HG03342 (cell line): ENCODE results near the gene PDK1.
"Not testable (repeated sequence)": the region's sequence is repeated elsewhere in the genome, so short reads cannot be mapped to it uniquely, and the experiment has no call there.

Experiments used
- ATAC-seq: cut with Tn5 transposase; IDR thresholded peaks from one replicate; pipeline ENCODE4 v1.9.1; 2021; ENCODE audit warnings: mild to moderate bottlenecking, moderate library complexity; ENCODE audit not compliant: unreplicated experiment

Gene PDK1

GRCh38 chr2:172592190-172592589 is 36.3 kb downstream of the PDK1 start:
- ATAC-seq, result not testable (repeated sequence)

GRCh38 chr2:172596776-172597175 is 40.9 kb downstream of the PDK1 start:
- peak; percentile 56 for ATAC-seq

GRCh38 chr2:172597176-172597842 is 41.4 kb downstream of the PDK1 start:
- no peak for ATAC-seq

GRCh38 chr2:172599947-172600346 is 44.1 kb downstream of the PDK1 start:
- ATAC-seq, result no peak

- no peak for ATAC-seq
These were observed 44.7 kb downstream of the PDK1 start for GRCh38 chr2:172600557-172601008.

GRCh38 chr2:172606285-172606684 is 50.4 kb downstream of the PDK1 start:
- no peak for ATAC-seq

GRCh38 chr2:172607379-172607928 is 51.6 kb downstream of the PDK1 start:
- ATAC-seq, result no peak

GRCh38 chr2:172609488-172609887 is 53.6 kb downstream of the PDK1 start:
- ATAC-seq, result no peak

- no peak for ATAC-seq
These were observed 56.2 kb downstream of the PDK1 start for GRCh38 chr2:172612051-172612450.

- ATAC-seq, result no peak
These were observed 57.1 kb downstream of the PDK1 start for GRCh38 chr2:172613040-172613439.

GRCh38 chr2:172613615-172614231 is 57.8 kb downstream of the PDK1 start:
- ATAC-seq, result no peak

- no peak for ATAC-seq
These were observed 59.0 kb downstream of the PDK1 start for GRCh38 chr2:172614932-172615331.

- no peak for ATAC-seq
These were observed 59.9 kb downstream of the PDK1 start for GRCh38 chr2:172615727-172616261.

GRCh38 chr2:172617115-172617514 is 61.2 kb downstream of the PDK1 start:
- ATAC-seq, result no peak

GRCh38 chr2:172623249-172623965 is 67.5 kb downstream of the PDK1 start:
- no peak for ATAC-seq

GRCh38 chr2:172624996-172625395 is 69.1 kb downstream of the PDK1 start:
- ATAC-seq, result no peak

GRCh38 chr2:172627181-172627580 is 71.3 kb downstream of the PDK1 start:
- no peak for ATAC-seq

GRCh38 chr2:172628085-172628484 is 72.2 kb downstream of the PDK1 start:
- ATAC-seq, result no peak

GRCh38 chr2:172629586-172629985 is 73.7 kb downstream of the PDK1 start:
- no peak for ATAC-seq

- ATAC-seq, result no peak
These were observed 74.3 kb downstream of the PDK1 start for GRCh38 chr2:172630181-172630580.

GRCh38 chr2:172634477-172634876 is 78.6 kb downstream of the PDK1 start:
- no peak for ATAC-seq
